ENCODE data around the gene CASK.

DNA sequence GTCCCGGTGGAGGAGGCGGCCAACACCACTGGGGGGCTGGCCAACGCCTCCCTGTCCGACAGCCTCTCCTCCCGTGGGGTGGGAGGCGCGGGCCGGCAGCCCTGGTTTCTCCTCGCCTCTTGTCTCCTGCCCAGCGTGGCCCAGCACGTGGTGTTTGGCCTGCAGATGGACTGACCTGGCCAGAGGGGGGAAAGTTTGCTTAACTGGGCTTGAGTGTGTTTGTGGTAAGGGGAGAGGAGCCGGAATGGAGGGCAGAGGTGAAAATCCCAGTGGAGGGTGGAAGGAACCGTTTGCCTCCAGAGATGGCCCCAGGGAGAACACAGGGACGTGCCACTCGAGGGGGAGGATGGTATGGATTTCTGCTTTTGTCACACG lies 448.6 kb downstream of the CASK start:
- TF ChIP-seq, protein P1, sequence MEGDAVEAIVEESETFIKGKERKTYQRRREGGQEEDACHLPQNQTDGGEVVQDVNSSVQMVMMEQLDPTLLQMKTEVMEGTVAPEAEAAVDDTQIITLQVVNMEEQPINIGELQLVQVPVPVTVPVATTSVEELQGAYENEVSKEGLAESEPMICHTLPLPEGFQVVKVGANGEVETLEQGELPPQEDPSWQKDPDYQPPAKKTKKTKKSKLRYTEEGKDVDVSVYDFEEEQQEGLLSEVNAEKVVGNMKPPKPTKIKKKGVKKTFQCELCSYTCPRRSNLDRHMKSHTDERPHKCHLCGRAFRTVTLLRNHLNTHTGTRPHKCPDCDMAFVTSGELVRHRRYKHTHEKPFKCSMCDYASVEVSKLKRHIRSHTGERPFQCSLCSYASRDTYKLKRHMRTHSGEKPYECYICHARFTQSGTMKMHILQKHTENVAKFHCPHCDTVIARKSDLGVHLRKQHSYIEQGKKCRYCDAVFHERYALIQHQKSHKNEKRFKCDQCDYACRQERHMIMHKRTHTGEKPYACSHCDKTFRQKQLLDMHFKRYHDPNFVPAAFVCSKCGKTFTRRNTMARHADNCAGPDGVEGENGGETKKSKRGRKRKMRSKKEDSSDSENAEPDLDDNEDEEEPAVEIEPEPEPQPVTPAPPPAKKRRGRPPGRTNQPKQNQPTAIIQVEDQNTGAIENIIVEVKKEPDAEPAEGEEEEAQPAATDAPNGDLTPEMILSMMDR (IDR thresholded peaks at IDR 0.05), result no peak
- TF ChIP-seq POLR2A (IDR thresholded peaks at IDR 0.05), result no peak

Data from tibial nerve (tissue), 3 donors.